ENCODE data around the gene ZNF786. TPM values are rescaled to one million over a fixed set of nuclear protein-coding genes. Genes with fewer than 3 reads are reported as not detected.

Gene ZNF786
- total and polyA plus RNA-seq, 10 of the 15 experiments (the other 5 are each of a cell fraction or from before 2014, with no cell fraction given) = 0.47 to 7.0 (median 4.2) TPM

- no peaks in the 10 kb centered on the region for H3K4me1 ChIP-seq (ENCODE audit: control insufficient read depth, insufficient read depth, low read length)
- H3K36me3 ChIP-seq (ENCODE audit: control insufficient read depth in 2 of 2, insufficient read depth in 2 of 2, low read length in 1 of 2) = no peaks in the 10 kb centered on the region
- H3K4me3 ChIP-seq = no peak overlapping the region
- H3K4me2 ChIP-seq (ENCODE audit: control insufficient read depth, insufficient read depth) = no peak overlapping the region
- WGBS (ENCODE audit: insufficient coverage, insufficient replicate concordance, low lambda C conversion rate, missing lambda C conversion rate) = 70% methylated on average over 3 of the region's 3 CpGs
- no peak overlapping the region for H3K27ac ChIP-seq (ENCODE audit: control insufficient read depth, insufficient read depth)
- no peaks in the 10 kb centered on the region for H4K20me1 ChIP-seq (ENCODE audit: control insufficient read depth, insufficient read depth)
- ChIA-PET CTCF (interaction anchor here (1.7 kb wide), 1 partner anchor 16 kb away, joined by 11 read pairs; no protein-coding TSS in a partner anchor), POLR2A (interaction anchor here (0.6 to 0.7 kb wide), 2 partner anchors 11 to 28 kb away, joined by 4 to 6 read pairs; no protein-coding TSS in a partner anchor), RAD21 (ENCODE audit: unreplicated experiment) (interaction anchor here (1.5 kb wide), 1 partner anchor 43 kb away, joined by 3 read pairs; no protein-coding TSS in a partner anchor), SMC1A (ENCODE audit: uncharacterized antibody, unreplicated experiment) (interaction anchor here (1.0 kb wide), 1 partner anchor 13 kb away, joined by 3 read pairs; no protein-coding TSS in a partner anchor)
- no peaks in the 10 kb centered on the region for H3K79me2 ChIP-seq (ENCODE audit: control insufficient read depth, insufficient read depth, low read length)
- in situ Hi-C loops (cut with MboI) (no loop called here), intact Hi-C loops (cut with micrococcal nuclease; ENCODE audit: unreplicated experiment) (no loop called here)
- no peak overlapping the region for H3K9ac ChIP-seq (ENCODE audit: control insufficient read depth, insufficient read depth, low read length)
- FAIRE-seq = no peak
- H2AFZ ChIP-seq (ENCODE audit: control insufficient read depth, low read depth, low read length) = no peak overlapping the region
- no peak for DNase-seq (ENCODE audit: low read depth, low spot score)
- no peak for TF ChIP-seq NFXL1 (IDR thresholded peaks at IDR 0.05; ENCODE audit: borderline replicate concordance)
- no peak for TF ChIP-seq MEF2A (IDR thresholded peaks at IDR 0.05; ENCODE audit: insufficient read depth, low read depth, low read length)
- TF ChIP-seq MYC (IDR thresholded peaks at IDR 0.05; ENCODE audit: insufficient read depth, insufficient read length, insufficient replicate concordance, low read length, severe bottlenecking) = no peak
- ATAC-seq = no peak
- H3K27me3 ChIP-seq (replicated peaks in 1 of 2; ENCODE audit: control insufficient read depth in 2 of 2, insufficient read depth in 2 of 2, low read length in 1 of 2) = no peaks in the 10 kb centered on the region
- BruUV-seq (replicated peaks) = no TSS peak
- no peaks in the 10 kb centered on the region for H3K9me3 ChIP-seq (replicated peaks; ENCODE audit: control insufficient read depth, insufficient read depth, low read length)
These were observed 41.7 kb downstream of the ZNF786 start for GRCh38 chr7:149048805-149049204.

GRCh38 chr7:149046416-149046815 is 44.1 kb downstream of the ZNF786 start:
- Histone ChIP-seq H4K20me1 (ENCODE audit: control insufficient read depth, insufficient read depth) (no peaks in the 10 kb centered on the region), H3K4me3 (no peak overlapping the region), H3K9me3 (replicated peaks; ENCODE audit: control insufficient read depth, insufficient read depth, low read length) (no peaks in the 10 kb centered on the region), H3K27ac (ENCODE audit: control insufficient read depth, insufficient read depth) (no peak overlapping the region), H3K36me3 (ENCODE audit: control insufficient read depth in 2 of 2, insufficient read depth in 2 of 2, low read length in 1 of 2) (no peaks in the 10 kb centered on the region), H3K79me2 (ENCODE audit: control insufficient read depth, insufficient read depth, low read length) (no peaks in the 10 kb centered on the region), H3K4me1 (ENCODE audit: control insufficient read depth, insufficient read depth, low read length) (no peaks in the 10 kb centered on the region), H2AFZ (ENCODE audit: control insufficient read depth, low read depth, low read length) (no peak overlapping the region), H3K27me3 (replicated peaks in 1 of 2; ENCODE audit: control insufficient read depth in 2 of 2, insufficient read depth in 2 of 2, low read length in 1 of 2) (no peaks in the 10 kb centered on the region), H3K4me2 (ENCODE audit: control insufficient read depth, insufficient read depth) (no peak overlapping the region), H3K9ac (ENCODE audit: control insufficient read depth, insufficient read depth, low read length) (no peak overlapping the region)
- no TSS peak for BruUV-seq (replicated peaks)
- ChIA-PET RAD21 (ENCODE audit: unreplicated experiment) (no interaction called here), POLR2A (no interaction called here), CTCF (interaction anchor here (1.2 kb wide), 1 partner anchor 17 kb away, joined by 3 read pairs; no protein-coding TSS in a partner anchor), SMC1A (ENCODE audit: uncharacterized antibody, unreplicated experiment) (interaction anchor here (0.6 kb wide), 1 partner anchor 125 kb away, joined by 4 read pairs; no protein-coding TSS in a partner anchor)
- DNase-seq (ENCODE audit: low read depth, low spot score) (no peak), FAIRE-seq (no peak), ATAC-seq (no peak)
- in situ Hi-C loops (cut with MboI) = no loop called here
- 100% methylated on average over 2 of the region's 2 CpGs for WGBS (ENCODE audit: insufficient coverage, insufficient replicate concordance, low lambda C conversion rate, missing lambda C conversion rate)
- intact Hi-C loops (cut with micrococcal nuclease; ENCODE audit: unreplicated experiment) = no loop called here
- TF ChIP-seq CUX1 (IDR thresholded peaks at IDR 0.05; ENCODE audit: insufficient replicate concordance, low read depth, low read length) (no peak), BCLAF1 (IDR thresholded peaks at IDR 0.05) (no peak)
